Sigmoid colon (tissue), 4 donors: Measurements from ENCODE around the gene PLXNB2.

Source experiments
- EP300 ChIP-seq, 4 donors: sonication (generic); formaldehyde crosslinking; IDR thresholded peaks; one replicate each; pipeline ENCODE4 v1.6.1; 2017; ENCODE audit warnings: antibody characterized with exemption in 4 of 4
- POLR2AphosphoS5 ChIP-seq, 4 donors: sonication (generic); formaldehyde crosslinking; IDR thresholded peaks; one replicate each; pipeline ENCODE4 v1.6.1; 2017; ENCODE audit warnings: antibody characterized with exemption in 4 of 4
- TF ChIP-seq, protein P1 (sequence below), 4 experiments: fragments of 450-650 bp in 3 of 4; fragments of 200-600 bp in 1 of 4; IDR thresholded peaks; one replicate each; pipeline ENCODE4 v1.5.1; 2016 to 2019; ENCODE audit warnings: antibody characterized with exemption in 4 of 4, mild to moderate bottlenecking in 3 of 4, moderate library complexity in 2 of 4

DNA sequence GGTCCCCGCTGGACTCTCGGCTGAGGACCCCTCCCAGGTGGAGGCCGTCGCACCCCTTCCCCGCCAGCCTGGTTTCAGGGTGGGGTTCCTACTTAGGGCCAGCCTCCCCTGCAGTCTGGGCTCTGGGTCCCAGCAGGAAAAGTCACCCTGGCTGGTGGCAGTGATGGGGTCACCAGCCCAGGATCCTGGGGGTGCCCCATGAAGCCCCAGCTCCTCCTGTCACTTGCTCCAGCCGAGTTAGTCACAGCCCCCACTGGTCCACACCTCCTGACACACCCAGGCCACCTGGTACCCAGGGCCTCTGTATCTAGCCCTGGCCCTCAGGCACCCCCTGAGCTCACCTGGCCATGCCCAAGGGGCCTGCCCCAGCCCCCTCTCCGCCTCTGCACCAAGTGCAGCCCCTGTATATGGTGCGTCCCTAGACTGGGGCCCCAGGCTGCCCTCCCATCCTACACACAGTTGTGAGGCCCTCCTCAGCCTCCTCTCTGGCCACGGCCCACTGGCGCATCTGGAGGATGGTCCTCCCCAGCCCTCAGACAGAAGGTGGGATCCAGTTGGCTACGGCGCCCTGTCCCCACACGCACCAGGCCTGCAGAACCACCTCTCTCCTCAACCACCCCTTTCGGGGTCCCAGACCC is 6.7 kb downstream of the PLXNB2 start:
- TF ChIP-seq POLR2AphosphoS5 (IDR thresholded peaks at IDR 0.05) (no peak), EP300 (IDR thresholded peaks at IDR 0.05) (no peak)
- TF ChIP-seq, protein P1, sequence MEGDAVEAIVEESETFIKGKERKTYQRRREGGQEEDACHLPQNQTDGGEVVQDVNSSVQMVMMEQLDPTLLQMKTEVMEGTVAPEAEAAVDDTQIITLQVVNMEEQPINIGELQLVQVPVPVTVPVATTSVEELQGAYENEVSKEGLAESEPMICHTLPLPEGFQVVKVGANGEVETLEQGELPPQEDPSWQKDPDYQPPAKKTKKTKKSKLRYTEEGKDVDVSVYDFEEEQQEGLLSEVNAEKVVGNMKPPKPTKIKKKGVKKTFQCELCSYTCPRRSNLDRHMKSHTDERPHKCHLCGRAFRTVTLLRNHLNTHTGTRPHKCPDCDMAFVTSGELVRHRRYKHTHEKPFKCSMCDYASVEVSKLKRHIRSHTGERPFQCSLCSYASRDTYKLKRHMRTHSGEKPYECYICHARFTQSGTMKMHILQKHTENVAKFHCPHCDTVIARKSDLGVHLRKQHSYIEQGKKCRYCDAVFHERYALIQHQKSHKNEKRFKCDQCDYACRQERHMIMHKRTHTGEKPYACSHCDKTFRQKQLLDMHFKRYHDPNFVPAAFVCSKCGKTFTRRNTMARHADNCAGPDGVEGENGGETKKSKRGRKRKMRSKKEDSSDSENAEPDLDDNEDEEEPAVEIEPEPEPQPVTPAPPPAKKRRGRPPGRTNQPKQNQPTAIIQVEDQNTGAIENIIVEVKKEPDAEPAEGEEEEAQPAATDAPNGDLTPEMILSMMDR (IDR thresholded peaks at IDR 0.05): no peak
